Caco-2 (cell line): Measurements from ENCODE around the gene ANO10. TPM values are rescaled to one million over a fixed set of nuclear protein-coding genes. Genes with fewer than 3 reads are reported as not detected.

ENCODE experiments used
- BruUV-seq: library from RNA; stranded (reverse); fragments of 400-500 nt; replicated peaks from 2 replicates; lab custom pipeline; 2021; lab: Mats Ljungman, UMichigan
- CTCF ChIA-PET: fragments of 300-600 bp; sonication (Branson Sonifier 250); formaldehyde crosslinking; loops from one replicate; lab custom pipeline; 2022; ENCODE audit warnings: antibody characterized with exemption; lab: Charles Lee
- POLR2A ChIA-PET: fragments of 300-600 bp; sonication (Branson Sonifier 250); formaldehyde crosslinking; loops from one replicate; lab custom pipeline; 2022; ENCODE audit warnings: antibody characterized with exemption; lab: Charles Lee
- DNase-seq, 2 experiments: peaks; one replicate each; pipeline versions ENCODE4 v3.0.0 to v3.0.0-alpha.2; 2020 to 2022
- H3K27me3 ChIP-seq: replicated peaks from 2 replicates; pipeline ENCODE4 v1.6.0; 2011; ENCODE audit warnings: low read length; ENCODE audit not compliant: control insufficient read depth, insufficient read depth
- H3K36me3 ChIP-seq: 2 replicates; pipeline ENCODE4 v1.5.1; 2011; ENCODE audit warnings: low read length; ENCODE audit not compliant: control insufficient read depth, insufficient read depth
- H3K4me1 ChIP-seq: fragments of 250-450 bp; sonication (Bioruptor Pico); 2 replicates; pipeline ENCODE4 v1.5.1; 2020; ENCODE audit warnings: mild to moderate bottlenecking
- H3K4me3 ChIP-seq: 2 replicates; pipeline ENCODE4 v1.5.1; 2011; ENCODE audit warnings: low read depth, mild to moderate bottlenecking, control low read depth, low read length
- H3K9me3 ChIP-seq: fragments of 250-450 bp; sonication (Bioruptor Pico); 2 replicates; pipeline ENCODE4 v1.5.1; 2020; ENCODE audit warnings: mild to moderate bottlenecking, moderate library complexity
- H3K27ac Mint-ChIP-seq: one replicate; pipeline ENCODE4 v1.8.0; 2022; ENCODE audit warnings: mixed read lengths; ENCODE audit not compliant: unreplicated experiment
- H3K27me3 Mint-ChIP-seq: one replicate; pipeline ENCODE4 v1.8.0; 2022; ENCODE audit warnings: mixed read lengths; ENCODE audit not compliant: insufficient read depth, unreplicated experiment
- H3K36me3 Mint-ChIP-seq: one replicate; pipeline ENCODE4 v1.8.0; 2022; ENCODE audit warnings: mild to moderate bottlenecking, mixed read lengths; ENCODE audit not compliant: insufficient read depth, unreplicated experiment
- H3K4me1 Mint-ChIP-seq: one replicate; pipeline ENCODE4 v1.8.0; 2022; ENCODE audit warnings: low read depth, mixed read lengths; ENCODE audit not compliant: unreplicated experiment
- H3K4me3 Mint-ChIP-seq: one replicate; pipeline ENCODE4 v1.8.0; 2022; ENCODE audit warnings: mild to moderate bottlenecking, moderate library complexity, mixed read lengths; ENCODE audit not compliant: unreplicated experiment
- H3K9me3 Mint-ChIP-seq: one replicate; pipeline ENCODE4 v1.8.0; 2022; ENCODE audit warnings: mixed read lengths; ENCODE audit not compliant: unreplicated experiment
- CTCF ChIP-seq, 2 experiments: fragments of 200-600 bp in 1 of 2; IDR thresholded peaks; 1 replicate in 1 of 2; 2 replicates in 1 of 2; pipeline versions ENCODE4 v1.5.1 to v1.8.0; 2011 to 2022; ENCODE audit warnings: antibody characterized with exemption in 1 of 2, control low read depth in 1 of 2, inconsistent platforms in 1 of 2, low read depth in 1 of 2, low read length in 1 of 2, mild to moderate bottlenecking in 1 of 2, moderate library complexity in 1 of 2; ENCODE audit not compliant: insufficient read depth in 1 of 2, severe bottlenecking in 1 of 2, unreplicated experiment in 1 of 2
- intact Hi-C: fragments of 100-400 bp; cut with micrococcal nuclease; formaldehyde crosslinking; loops from one replicate; pipeline ENCODE4 v1.10.0; 2022; ENCODE audit not compliant: unreplicated experiment
- total RNA-seq: library from RNA; stranded (reverse); gene quantifications from 2 replicates; pipeline ENCODE4 v1.2.3, GENCODE V29; 2022

Gene ANO10
- total RNA-seq, 1 experiment from 2014 or later: 24.1 TPM

GRCh38 chr3:43432462-43432861 is 189.3 kb downstream of the ANO10 start:
- no peak overlapping the region for H3K27ac Mint-ChIP-seq
- H3K27me3 Mint-ChIP-seq: no peaks in the 10 kb centered on the region
- TF ChIP-seq CTCF (IDR thresholded peaks at IDR 0.05; ENCODE audit: insufficient read depth in 1 of 2, low read depth in 1 of 2, low read length in 1 of 2, severe bottlenecking in 1 of 2, unreplicated experiment in 1 of 2): no peak
- Histone ChIP-seq H3K9me3 (no peaks in the 10 kb centered on the region), H3K4me1 (no peaks in the 10 kb centered on the region), H3K27me3 (no peaks in the 10 kb centered on the region), H3K4me3 (no peak overlapping the region), H3K36me3 (no peaks in the 10 kb centered on the region)
- POLR2A ChIA-PET: no interaction called here
- no TSS peak for BruUV-seq
- no peak for DNase-seq
- no peaks in the 10 kb centered on the region for H3K9me3 Mint-ChIP-seq
- CTCF ChIA-PET: no interaction called here
- H3K4me1 Mint-ChIP-seq: no peaks in the 10 kb centered on the region
- peaks cover 12% of the 10 kb centered on the region for H3K36me3 Mint-ChIP-seq
- intact Hi-C loops: no loop called here
- H3K4me3 Mint-ChIP-seq: no peak overlapping the region

- H3K4me3 ChIP-seq: no peak overlapping the region
- TF ChIP-seq CTCF (IDR thresholded peaks at IDR 0.05; ENCODE audit: insufficient read depth in 1 of 2, low read depth in 1 of 2, low read length in 1 of 2, severe bottlenecking in 1 of 2, unreplicated experiment in 1 of 2): no peak
- no TSS peak for BruUV-seq
- peaks cover 10% of the 10 kb centered on the region for H3K9me3 Mint-ChIP-seq
- H3K9me3 ChIP-seq: no peaks in the 10 kb centered on the region
- peaks cover 4% of the 10 kb centered on the region for H3K36me3 Mint-ChIP-seq
- ChIA-PET POLR2A (no interaction called here), CTCF (no interaction called here)
- intact Hi-C loops: no loop called here
- no peaks in the 10 kb centered on the region for H3K4me1 ChIP-seq
- no peaks in the 10 kb centered on the region for H3K36me3 ChIP-seq
- H3K27ac Mint-ChIP-seq: no peak overlapping the region
- no peak for DNase-seq
- H3K27me3 ChIP-seq: no peaks in the 10 kb centered on the region
- no peaks in the 10 kb centered on the region for H3K4me1 Mint-ChIP-seq
- no peak overlapping the region for H3K4me3 Mint-ChIP-seq
- no peaks in the 10 kb centered on the region for H3K27me3 Mint-ChIP-seq
These were observed 195.4 kb downstream of the ANO10 start for GRCh38 chr3:43426388-43426787.

GRCh38 chr3:43425829-43426228 is 196.0 kb downstream of the ANO10 start:
- intact Hi-C loops: no loop called here
- BruUV-seq: no TSS peak

More at GRCh38 chr3:43425829-43426228, 196.0 kb downstream of the ANO10 start:
- no peaks in the 10 kb centered on the region for H3K9me3 ChIP-seq
- no peak overlapping the region for H3K27ac Mint-ChIP-seq
- H3K27me3 Mint-ChIP-seq: no peaks in the 10 kb centered on the region
- no peaks in the 10 kb centered on the region for H3K4me1 ChIP-seq
- H3K4me3 Mint-ChIP-seq: no peak overlapping the region
- peaks cover 10% of the 10 kb centered on the region for H3K9me3 Mint-ChIP-seq
- DNase-seq: no peak
- ChIA-PET POLR2A (no interaction called here), CTCF (no interaction called here)
- H3K4me1 Mint-ChIP-seq: no peaks in the 10 kb centered on the region
- H3K36me3 ChIP-seq: no peaks in the 10 kb centered on the region
- no peak for TF ChIP-seq CTCF (IDR thresholded peaks at IDR 0.05; ENCODE audit: insufficient read depth in 1 of 2, low read depth in 1 of 2, low read length in 1 of 2, severe bottlenecking in 1 of 2, unreplicated experiment in 1 of 2)
- no peak overlapping the region for H3K4me3 ChIP-seq
- H3K27me3 ChIP-seq: no peaks in the 10 kb centered on the region
- no peaks in the 10 kb centered on the region for H3K36me3 Mint-ChIP-seq
